DMS79 (cell line): Measurements from ENCODE around the gene TPD52L2.
"Not testable (repeated sequence)": the region's sequence is repeated elsewhere in the genome, so short reads cannot be mapped to it uniquely, and the experiment has no call there.

Experiments
- DNase-seq: peaks from one replicate; lab custom pipeline; 2025; lab: John Stamatoyannopoulos, UW

TPD52L2 gene

DNA sequence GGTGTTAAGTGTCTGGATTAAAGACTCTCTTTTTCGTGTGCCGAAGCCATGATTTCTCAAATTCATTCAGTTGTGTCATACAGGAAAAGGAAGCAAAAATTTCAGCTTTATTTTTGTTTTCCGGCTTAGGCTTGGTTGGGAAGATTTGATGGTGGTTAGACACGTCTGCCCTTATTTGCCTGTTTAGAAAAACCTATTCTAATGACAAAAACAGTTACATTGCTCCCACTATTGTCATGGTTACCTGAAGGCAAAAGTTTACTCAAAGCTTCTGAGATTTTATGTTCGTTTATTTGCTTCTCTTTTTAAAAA is 30.8 kb downstream of the TPD52L2 start:
- DNase-seq: no peak

DNA sequence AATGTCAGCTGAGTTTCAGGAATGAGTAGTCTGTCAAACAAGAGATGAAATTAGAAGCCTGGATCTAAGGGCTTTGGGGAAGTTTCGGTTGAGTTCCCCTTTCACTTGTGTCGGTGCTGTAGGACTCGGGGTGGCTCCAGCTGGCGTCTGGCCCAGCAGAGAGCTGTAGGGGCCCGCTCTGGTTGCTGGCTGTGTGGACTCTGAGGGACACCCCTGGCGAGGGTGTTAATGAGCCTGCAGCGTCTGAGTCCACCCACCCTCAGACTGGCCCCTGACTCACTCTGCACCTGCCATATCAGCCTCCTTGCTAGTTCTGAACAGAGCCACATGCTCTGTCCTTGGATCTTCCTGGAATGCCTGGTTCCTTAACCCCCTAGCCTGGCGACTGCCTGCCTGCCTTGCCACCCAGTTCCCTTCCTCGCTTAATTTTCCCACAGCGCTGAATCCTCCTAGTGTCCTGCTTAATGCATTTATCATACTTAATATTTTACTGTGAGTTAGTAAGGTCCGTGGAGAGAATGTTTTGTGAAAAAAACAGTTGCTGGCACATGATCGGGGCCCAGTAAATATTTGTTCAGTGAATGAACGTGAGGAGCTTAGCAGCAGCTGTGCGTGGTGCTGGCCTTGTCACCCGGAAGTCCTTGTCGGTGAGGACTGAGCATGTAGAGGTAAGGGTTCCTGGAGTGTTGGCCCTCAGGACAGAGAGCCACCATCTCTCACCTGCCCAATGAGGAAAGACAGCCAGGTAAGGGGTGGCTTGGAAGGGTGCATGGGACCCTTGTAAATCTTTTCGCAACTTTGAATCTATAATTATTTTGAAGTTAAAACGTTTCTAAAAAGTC is 31.4 kb downstream of the TPD52L2 start:
- DNase-seq: peak; percentile 78

DNA sequence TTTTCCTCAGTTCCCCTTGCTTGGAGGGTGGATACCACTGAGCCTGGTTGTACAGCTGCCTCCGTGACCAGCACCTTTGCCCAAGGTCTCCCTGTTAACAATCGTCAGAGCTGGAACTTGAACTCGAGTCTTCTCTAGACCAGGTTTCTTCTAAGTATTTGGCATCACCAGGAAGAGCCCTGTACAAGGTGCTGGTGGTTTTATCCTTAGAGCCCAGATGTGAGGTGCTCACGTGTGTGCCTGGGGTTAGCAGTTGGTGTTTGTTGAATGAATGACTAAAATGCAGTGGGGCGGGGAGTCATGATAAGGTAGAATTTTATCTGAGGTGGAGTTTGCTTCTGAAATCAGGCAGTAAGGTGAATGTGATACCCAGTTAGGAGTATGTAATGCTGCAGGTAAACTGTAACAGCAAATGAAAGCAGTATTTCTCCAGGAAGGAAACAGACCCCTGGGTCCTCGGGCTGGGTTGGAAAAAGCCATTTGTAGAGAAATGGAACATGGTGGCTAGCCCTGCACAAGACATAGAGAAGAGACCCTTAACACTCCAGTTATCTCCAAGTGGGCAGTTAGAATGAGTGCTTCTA is 33.0 kb downstream of the TPD52L2 start:
- DNase-seq: no peak

DNA sequence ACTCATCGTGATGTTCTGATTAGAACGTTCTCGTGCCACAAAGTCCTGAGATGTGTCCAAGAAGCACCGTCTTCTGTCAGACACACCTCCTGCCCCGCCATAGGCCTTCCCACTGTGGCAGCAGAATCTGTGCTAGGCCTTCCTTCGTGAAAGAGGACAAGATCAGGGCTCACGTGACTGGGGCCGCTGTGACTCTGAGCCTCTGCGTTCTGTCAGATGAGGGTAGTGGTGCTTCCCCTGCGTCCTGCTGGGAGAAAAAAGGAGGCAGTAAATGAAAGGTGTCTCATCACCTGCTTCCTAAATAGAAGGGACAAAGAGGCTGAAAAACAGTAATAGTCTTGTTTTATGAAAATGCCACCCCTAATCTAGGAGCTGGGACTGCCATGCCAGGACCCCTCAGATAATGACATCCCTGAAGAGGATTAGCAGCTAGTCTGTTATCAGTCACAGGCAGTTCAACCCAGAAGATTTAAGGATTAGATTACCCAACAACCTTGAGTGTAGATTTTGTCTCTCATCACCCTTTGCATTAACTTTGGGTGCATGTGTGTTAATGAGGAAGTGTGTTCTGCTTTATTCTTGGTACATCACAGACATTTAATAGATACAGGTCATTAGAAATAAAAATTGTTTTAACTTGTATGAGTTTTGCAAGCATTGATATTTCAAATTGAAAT is 34.0 kb downstream of the TPD52L2 start:
- DNase-seq: no peak

DNA sequence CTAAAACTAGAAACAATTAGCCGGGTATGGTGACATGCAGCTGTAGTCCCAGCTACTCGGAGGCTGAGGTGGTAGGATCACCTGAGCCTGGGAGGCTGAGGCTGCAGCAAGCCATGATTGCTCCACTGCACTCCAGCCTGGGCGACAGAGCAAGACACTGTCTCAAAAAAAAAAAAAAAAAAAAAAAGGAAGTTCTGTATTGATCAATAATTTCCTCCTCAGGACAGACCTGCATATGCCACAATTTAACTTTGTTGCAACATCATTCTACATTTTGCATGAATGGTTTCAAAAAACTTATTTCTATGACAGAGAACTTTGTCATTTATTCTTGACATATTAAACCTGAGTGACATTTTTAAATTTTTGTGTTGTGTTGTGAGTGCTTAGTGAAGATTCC is 35.3 kb downstream of the TPD52L2 start:
- no peak for DNase-seq

DNA sequence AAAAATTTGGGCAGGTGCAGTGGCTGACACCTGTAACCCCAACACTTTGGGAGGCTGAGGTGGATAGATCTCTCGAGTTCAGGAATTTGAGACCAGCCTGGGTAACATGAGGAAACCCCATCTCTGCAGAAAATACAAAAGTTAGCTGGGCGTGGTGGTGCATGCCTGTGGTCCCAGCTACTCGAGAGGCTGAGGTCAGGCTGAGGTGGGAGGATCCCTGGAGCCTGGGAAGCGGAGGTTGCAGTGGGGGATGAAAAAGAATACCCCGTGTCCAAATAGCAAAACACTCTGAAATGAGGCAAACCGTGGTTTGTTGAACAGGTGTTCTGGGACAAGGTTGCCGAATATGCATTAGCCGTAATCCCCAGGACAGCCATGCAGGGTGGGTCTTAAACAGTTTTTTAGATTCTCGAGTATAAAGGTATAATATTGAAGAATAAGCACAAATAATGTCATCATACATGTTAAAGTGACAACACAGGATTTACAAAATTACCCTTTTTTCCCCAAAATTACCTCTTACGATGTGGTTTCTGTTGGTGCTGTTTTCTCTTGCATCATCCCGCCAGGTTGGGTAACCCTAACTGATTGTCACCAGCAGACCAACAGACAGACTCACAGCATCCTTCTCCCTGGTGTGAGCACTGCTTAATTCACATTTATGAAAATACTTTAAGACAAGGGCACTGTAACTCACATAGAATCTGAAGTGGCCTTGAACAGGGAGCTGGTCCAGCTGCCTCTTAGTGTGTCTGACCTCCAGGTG is 38.9 kb downstream of the TPD52L2 start:
- DNase-seq: peak; percentile 57

DNA sequence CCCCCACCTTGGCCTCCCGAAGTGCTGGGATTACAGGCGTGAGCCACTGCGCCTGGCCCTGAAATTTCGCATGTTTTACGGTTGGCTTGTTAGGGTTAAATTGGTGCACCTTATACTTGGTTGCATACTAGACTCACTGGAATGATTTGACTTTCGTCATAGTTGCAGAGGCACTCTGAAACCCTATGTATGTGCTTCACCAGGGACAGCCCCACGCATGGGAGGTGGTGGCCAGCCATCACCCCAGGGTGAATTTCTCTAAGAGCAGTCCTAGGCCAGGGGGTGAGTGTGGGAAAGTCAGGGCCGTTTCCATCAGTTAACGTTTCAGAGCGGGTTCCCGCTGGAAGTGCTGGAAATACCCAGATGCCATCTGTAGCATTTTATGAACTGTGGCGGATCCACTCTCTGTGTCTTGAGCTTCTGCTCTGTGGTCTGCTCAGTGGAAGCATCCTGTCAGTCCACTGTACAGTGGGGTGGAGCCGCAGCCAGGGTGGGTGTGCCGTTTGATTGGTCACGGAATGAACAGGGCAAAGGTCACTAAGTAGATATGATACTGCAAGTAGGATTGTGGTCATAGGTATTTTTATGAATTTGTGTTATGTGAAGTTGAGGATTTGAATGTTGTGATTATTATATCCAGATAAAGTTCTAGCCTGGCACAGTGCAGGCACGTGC is 43.1 kb downstream of the TPD52L2 start:
- DNase-seq: no peak

DNA sequence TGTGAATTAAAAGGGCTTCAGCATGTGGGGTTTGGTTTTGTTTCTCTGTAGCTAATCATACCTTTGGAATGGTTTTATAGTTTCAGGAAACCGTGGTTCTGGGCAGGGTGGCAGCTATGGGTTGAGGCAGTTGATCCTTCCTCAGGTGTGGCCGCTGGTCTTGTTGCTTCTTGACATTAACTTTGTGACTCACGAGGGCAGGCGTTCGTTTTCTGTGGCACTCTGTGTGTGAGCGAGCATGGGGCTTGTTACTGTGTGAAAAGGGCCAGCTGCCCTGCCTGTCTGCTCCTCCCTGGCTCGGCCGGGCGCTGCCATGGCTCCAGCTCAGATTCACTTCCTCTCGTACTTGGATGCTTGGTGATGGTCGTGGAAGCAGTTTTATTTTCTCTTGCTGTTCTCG is 46.1 kb downstream of the TPD52L2 start:
- DNase-seq: no peak

DNA sequence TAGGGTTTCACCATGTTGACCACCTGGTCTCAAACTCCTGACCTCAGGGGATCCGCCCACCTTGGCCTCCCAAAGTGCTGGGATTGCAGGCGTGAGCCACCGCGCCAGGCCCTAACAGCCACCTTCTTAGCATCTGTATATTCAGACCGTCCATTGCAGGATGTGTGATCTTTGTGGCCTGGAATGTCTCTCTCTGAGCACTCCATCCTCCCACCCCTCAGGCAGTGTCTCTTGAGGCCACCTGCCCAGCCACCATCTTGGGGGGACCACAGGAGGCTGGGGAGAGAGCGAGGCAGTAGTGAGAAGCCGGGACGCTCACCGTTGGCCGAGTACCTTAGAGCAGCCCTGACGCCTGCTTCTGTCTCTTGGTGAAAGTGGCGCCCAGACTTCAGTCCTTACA is 48.7 kb downstream of the TPD52L2 start:
- DNase-seq: no peak

DNA sequence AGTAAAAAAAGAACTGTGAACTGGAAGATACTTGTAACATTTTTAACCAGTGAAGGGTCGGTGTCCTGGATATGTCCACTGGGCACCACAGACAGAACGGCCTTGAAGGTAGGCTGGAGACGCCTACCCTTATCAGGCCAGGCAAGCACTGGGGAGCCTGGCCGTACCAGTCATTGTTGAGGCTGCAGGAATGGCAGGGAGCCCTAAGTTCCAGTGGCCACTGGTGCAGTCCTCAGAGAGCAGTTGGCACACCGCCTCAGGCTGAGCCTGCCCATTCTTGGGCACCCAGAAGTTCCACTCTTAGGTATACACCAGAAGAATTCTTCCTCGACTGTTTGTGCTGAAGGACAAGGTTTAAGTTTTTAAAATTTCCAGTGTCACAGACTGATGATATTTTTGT is 50.4 kb downstream of the TPD52L2 start:
- no peak for DNase-seq

DNA sequence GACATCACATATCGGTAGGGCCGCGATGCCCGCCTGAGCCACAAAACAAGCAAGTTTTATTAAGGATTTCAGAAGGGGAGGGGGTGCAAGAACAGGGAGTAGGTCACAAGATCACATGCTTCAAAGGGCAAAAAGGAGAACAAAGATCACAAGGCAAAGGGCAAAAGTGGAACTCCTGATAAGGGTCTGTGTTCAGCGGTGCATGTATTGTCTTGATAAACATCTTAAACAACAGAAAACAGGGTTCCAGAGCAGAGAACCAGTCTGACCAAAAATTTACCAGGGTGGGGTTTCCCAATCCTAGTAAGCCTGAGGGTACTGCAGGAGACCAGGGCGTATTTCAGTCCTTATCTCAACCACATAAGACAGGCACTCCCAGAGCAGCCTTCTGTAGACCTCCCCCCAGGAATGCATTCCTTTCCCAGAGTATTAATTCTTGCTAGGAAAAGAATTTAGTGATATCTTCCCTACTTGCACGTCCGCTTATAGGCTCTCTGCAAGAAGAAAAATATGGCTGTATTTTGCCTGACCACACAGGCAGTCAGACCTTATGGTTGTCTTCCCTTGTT is 51.4 kb downstream of the TPD52L2 start:
- not testable (repeated sequence) for DNase-seq

DNA sequence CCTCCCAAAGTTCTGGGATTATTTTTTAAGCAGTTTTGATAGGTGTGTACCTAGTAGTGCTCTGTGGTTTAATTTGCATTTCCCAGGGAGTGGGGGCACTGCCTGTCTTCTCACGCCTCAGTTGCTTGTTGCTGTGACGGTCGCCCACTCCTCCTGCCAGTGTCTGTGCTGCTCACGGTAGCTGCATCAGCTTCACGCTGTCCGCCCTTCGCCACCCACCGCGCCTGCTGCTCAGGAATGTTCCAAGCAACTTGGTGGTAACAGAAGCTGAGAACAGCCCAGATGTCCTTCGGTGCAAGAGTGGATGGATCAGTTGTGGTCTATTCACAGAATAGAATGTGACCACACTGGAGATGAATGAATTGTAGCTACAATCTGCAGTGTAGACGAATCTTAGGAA is 52.7 kb downstream of the TPD52L2 start:
- no peak for DNase-seq

DNA sequence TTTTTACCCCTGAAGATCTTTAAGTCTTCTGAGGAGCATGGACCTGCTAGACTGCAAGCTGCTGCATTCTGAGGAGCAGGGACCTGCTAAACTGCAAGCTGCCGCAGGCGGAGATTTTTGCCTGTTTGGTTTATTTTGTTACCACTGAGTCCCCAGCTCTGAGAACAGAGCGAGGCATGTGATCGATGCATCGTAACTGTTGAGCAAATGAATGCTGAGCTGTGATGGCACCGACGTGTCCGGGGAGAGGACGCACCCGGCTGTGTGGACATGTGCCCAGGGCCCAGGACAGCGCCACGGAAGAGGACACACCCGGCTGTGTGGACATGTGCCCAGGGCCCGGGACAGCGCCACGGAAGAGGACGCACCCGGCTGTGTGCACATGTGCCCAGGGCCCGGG is 54.1 kb downstream of the TPD52L2 start:
- no peak for DNase-seq

DNA sequence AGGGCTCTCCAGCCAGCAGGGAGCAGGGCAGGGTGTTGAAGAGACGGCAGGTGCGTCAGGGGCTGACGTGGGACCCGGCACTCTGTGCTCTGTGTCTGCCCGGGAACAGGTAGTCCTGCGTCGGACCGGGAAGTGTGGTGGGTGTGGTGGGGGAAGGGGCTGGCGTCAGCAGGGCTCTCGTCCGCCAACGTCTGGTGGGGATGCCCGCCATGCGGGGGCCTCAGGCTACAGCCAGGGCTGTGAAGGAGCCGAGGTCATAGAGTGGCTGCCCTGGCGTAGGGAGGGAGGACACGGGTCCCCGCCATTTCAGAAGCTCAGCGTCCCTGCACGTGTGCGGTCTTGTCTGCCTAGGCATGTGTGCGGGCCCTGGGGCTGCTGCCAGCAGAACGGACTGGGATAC is 55.2 kb downstream of the TPD52L2 start:
- DNase-seq: no peak

DNA sequence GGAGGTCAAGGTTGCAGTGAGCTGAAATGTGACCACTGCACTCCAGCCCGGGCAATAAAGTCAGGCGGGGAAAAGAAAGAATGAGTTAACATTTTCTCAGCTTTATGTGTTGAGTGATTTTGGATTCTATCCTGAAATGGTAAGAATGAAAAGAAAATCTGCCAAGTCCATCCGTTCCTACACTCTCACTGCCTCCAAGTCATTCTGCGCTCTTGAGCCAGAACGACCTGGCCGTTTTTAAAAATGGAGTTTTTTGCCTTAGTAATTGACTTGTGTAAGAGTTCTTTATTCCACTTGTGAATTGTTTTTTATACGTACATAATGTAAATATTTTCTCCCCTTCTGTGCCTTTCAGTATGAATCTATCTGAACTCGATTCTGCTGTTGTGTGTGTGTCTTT is 58.6 kb downstream of the TPD52L2 start:
- no peak for DNase-seq

DNA sequence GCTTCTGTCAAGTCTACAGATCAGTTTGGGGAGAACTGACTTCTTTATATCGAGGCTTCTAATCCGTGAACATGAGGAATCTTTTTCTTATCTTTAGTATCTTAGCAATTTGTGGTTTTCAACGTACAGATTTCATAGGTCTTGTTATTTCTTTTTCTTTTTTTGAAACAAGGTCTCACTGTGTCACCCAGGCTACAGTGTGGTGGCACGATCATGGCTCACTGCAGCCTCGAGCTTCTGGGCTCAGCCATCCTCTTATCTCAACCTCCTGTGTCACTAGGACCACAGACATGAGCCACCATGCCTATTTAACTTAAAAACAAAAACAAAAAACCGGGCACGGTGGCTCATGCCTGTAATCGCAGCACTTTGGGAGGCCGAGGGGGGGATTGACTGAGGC is 59.2 kb downstream of the TPD52L2 start:
- DNase-seq: no peak

DNA sequence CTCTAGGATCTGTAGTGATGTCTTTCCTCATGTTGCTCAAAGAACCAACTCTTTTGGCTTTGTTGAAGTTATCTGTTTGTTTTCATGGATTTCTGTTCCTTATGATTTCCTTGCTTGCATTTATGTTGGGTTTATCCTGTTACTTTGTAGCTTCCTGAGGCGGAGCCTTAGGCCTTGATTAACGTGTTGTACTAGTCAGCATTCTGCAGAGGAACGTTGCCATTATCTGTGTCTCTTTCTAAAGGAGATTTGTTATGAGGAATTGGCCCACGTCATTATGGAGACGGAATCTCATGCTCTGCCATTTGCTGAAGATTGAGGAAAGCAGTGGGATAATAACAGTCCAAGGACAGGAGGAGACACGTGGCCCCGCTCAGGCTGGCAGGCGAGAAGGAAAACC is 61.2 kb downstream of the TPD52L2 start:
- DNase-seq: no peak

DNA sequence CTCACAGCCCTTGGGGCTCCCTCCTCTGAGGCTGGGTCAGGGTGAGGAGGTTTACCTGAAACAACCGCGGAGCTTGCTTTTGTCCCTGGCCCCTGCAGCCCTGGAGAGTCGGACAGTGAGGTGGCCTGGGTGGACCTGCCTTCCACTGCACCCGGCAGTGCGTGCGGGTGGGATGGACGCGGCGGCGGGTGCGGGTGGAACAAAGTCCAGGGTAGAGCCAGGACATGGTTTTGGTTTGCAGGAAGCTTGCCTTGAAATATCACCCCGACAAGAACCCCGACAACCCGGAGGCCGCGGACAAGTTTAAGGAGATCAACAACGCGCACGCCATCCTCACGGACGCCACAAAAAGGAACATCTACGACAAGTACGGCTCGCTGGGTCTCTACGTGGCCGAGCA is 64.0 kb downstream of the TPD52L2 start:
- no peak for DNase-seq

DNA sequence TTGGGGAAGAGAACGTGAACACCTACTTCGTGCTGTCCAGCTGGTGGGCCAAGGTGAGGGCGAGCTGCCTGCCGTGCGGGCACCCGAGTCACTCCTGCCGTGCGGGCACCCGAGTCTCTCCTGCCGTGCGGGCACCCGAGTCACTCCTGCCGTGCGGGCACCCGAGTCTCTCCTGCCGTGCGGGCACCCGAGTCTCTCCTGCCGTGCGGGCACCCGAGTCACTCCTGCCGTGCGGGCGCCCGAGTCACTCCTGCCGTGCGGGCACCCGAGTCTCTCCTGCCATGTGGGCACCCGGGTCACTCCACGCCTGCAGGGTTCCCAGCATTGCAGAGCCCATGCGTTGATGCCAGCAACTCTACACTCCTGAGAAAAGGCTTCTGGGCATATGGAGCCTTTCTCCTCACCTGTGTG is 64.4 kb downstream of the TPD52L2 start:
- DNase-seq: not testable (repeated sequence)

DNA sequence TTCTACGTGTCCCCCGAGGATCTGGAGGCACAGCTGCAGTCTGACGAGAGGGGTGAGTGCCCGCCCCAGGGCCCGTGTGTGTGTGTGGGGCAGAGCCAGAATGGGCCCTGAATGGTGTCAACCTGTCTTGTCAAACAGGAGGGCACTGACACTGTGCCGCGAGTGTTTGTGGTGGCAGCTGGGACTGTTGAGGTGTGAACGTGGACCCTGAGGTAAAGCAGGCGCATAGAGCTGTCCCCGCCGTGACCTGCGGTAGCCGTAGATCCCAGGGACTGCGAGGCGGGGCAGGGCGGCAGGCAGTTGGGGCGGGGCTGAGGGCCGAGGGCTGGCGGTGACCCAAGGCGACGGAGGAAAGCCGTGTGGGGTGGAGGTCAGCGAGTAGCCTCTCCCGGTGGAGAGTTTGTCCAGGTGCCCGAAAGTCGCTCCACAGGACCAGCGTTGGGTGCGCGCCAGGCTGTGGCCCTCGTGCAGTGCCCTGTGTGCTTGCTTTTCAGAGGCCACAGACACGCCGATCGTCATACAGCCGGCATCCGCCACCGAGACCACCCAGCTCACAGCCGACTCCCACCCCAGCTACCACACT is 66.0 kb downstream of the TPD52L2 start:
- no peak for DNase-seq

DNA sequence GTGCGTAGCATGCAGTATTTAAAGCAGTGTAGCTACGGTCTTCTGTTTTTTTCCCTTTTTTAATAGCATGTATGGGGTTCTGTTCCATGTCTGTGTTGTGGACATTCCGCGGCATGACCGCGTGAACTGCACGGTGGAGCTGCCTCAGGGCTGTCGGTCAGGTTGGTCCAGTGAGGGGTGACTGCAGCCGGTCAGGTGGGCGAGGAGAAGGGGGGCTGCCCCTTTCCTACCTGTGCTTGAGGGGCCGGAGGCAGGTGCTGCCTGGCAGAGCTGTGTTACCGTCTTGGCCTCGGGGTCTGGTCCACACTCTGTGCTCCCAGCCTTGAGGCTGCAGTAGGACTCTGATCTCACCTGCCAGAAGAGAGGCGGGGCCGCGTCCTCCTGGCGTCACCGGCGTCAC is 66.7 kb downstream of the TPD52L2 start:
- DNase-seq: no peak
